Measurements from ENCODE around the gene PTK6.

DNA sequence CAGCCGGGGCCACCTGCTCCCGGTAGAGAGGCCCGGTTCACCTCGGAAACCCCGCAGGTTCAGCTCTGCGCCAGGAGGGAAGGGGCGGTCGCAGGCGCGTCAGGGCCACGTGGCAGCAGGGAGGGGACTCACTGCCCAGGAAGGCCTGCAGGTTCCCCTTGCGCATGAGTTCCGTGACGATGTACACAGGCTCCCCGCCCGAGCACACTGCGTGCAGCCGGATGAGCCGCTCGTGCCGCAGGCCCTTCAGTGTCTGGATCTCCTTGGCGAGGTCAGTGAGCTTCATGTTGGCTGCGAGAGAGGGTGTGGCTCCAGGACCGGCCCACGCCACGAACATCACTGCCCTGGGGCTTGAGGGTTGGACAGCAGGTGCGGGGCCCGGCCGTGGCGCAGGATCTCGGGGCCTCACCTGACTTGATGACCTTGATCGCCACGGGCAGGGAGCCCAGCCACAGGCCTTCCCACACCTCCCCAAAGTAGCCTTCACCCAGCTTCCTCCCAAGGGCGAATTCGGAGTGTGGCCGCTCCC is 4.9 kb upstream of the PTK6 start:
- TF ChIP-seq POLR2AphosphoS5 (IDR thresholded peaks at IDR 0.05; ENCODE audit: low read depth, low read length) (no peak), REST (IDR thresholded peaks at IDR 0.05; ENCODE audit: insufficient read depth in 1 of 2, low read depth in 2 of 2, low read length in 2 of 2) (no peak)
